ENCODE measurements around the gene PHKG1.
A peak's percentile ranks its signal among the peaks of the same experiment; 100 is the strongest.
"Not testable (repeated sequence)": the region's sequence is repeated elsewhere in the genome, so short reads cannot be mapped to it uniquely, and the experiment has no call there.

Gene PHKG1

GRCh38 chr7:56081626-56082340 is 11.0 kb downstream of the PHKG1 start:
- DNase-seq: no peak

- not testable (repeated sequence) for DNase-seq
Observed at GRCh38 chr7:56080726-56081435, 11.9 kb downstream of the PHKG1 start.

- no peak for DNase-seq
Observed at GRCh38 chr7:56079450-56080185, 13.1 kb downstream of the PHKG1 start.

- no peak for DNase-seq
Observed at GRCh38 chr7:56078196-56078595, 14.6 kb downstream of the PHKG1 start.

GRCh38 chr7:56077681-56078080 is 15.1 kb downstream of the PHKG1 start:
- no peak for DNase-seq

GRCh38 chr7:56074371-56074791 is 18.4 kb downstream of the PHKG1 start:
- DNase-seq: peak; percentile 47 to 75

GRCh38 chr7:56066376-56066775 is 26.4 kb downstream of the PHKG1 start:
- DNase-seq: not testable (repeated sequence)

- DNase-seq: peak; percentile 69 to 90
Observed at GRCh38 chr7:56063882-56064625, 28.7 kb downstream of the PHKG1 start, which contains the start of gene SUMF2. TSS of gene SUMF2 (plus strand) at chr7:56064286. CDS start at chr7:56064312, 26 bp downstream.

- no peak for DNase-seq
Observed at GRCh38 chr7:56063500-56063881, 29.3 kb downstream of the PHKG1 start.

GRCh38 chr7:56062382-56062781 is 30.4 kb downstream of the PHKG1 start:
- peak in 1 of 2 donors; percentile 8 for DNase-seq

- DNase-seq: no peak
Observed at GRCh38 chr7:56053993-56054392, 38.8 kb downstream of the PHKG1 start.

GRCh38 chr7:56053379-56053778 is 39.4 kb downstream of the PHKG1 start:
- DNase-seq: no peak

GRCh38 chr7:56051339-56052191 is 41.2 kb downstream of the PHKG1 start, which contains the start of the genes CCT6A and PSPH:
TSS of gene CCT6A (plus strand) at chr7:56051765. CDS start at chr7:56051849, 84 bp downstream.
TSS of gene PSPH (minus strand) at chr7:56051444. CDS start at chr7:56021212, 30,232 bp downstream.
- peak; percentile 74 to 84 for DNase-seq

GRCh38 chr7:56051053-56051338 is 41.8 kb downstream of the PHKG1 start:
- DNase-seq: no peak

- DNase-seq: not testable (repeated sequence)
Observed at GRCh38 chr7:56048763-56049162, 44.0 kb downstream of the PHKG1 start.

- no peak for DNase-seq
Observed at GRCh38 chr7:56048245-56048644, 44.5 kb downstream of the PHKG1 start.

- not testable (repeated sequence) for DNase-seq
Observed at GRCh38 chr7:56047446-56048116, 45.2 kb downstream of the PHKG1 start.

- DNase-seq: no peak
Observed at GRCh38 chr7:56046721-56047445, 45.9 kb downstream of the PHKG1 start.

- not testable (repeated sequence) for DNase-seq
Observed at GRCh38 chr7:56045758-56046157, 47.0 kb downstream of the PHKG1 start.

- DNase-seq: no peak
Observed at GRCh38 chr7:56040730-56041129, 52.0 kb downstream of the PHKG1 start.
